OCI-LY3 (cell line): ENCODE measurements around the gene CHST1.

Source experiments
- H2AFZ ChIP-seq: fragments of 200-600, 300-600 bp; shearing (Covaris generic); 2 replicates; pipeline ENCODE4 v1.6.0; 2014; ENCODE audit warnings: antibody characterized with exemption, low read depth, low read length
- H3K27ac ChIP-seq: fragments of 200-600, 300-600 bp; sonication (generic); 2 replicates; pipeline ENCODE4 v1.5.1; 2014; ENCODE audit warnings: mild to moderate bottlenecking, low read length, moderate library complexity, mixed read lengths
- H3K27me3 ChIP-seq: fragments of 200-600, 300-600 bp; sonication (generic); 2 replicates; pipeline ENCODE4 v1.6.1; 2014; ENCODE audit warnings: low read depth, low read length, mixed read lengths
- H3K36me3 ChIP-seq: fragments of 200-600, 300-600 bp; sonication (generic); replicated peaks from 2 replicates; pipeline ENCODE3; 2014; ENCODE audit warnings: low read depth, low read length, mixed read lengths
- H3K4me1 ChIP-seq: fragments of 300-600, 200-600 bp; sonication (generic); 2 replicates; pipeline ENCODE4 v1.6.1; 2014; ENCODE audit warnings: low read length, mixed read lengths
- H3K4me2 ChIP-seq: fragments of 200-600, 300-600 bp; sonication (generic); 2 replicates; pipeline ENCODE4 v1.6.1; 2014; ENCODE audit warnings: low read length, mixed read lengths
- H3K4me3 ChIP-seq: fragments of 300-600, 200-600 bp; sonication (generic); 2 replicates; pipeline ENCODE4 v1.5.1; 2014; ENCODE audit warnings: antibody characterized with exemption, mild to moderate bottlenecking, low read length, moderate library complexity
- H3K79me2 ChIP-seq: fragments of 300-600, 200-600 bp; shearing (Covaris generic); 2 replicates; pipeline ENCODE4 v1.6.1; 2014; ENCODE audit warnings: mild to moderate bottlenecking, low read length, mixed read lengths
- H3K9ac ChIP-seq: fragments of 300-600, 200-600 bp; shearing (Covaris generic); 2 replicates; pipeline ENCODE4 v1.6.0; 2014; ENCODE audit warnings: mild to moderate bottlenecking, low read length, moderate library complexity
- H3K9me3 ChIP-seq: fragments of 200-600, 300-600 bp; shearing (Covaris generic); 2 replicates; pipeline ENCODE4 v1.6.1; 2014; ENCODE audit warnings: low read length, mixed read lengths; ENCODE audit not compliant: insufficient read depth
- H4K20me1 ChIP-seq: fragments of 200-600, 300-600 bp; sonication (generic); 2 replicates; pipeline ENCODE4 v1.6.1; 2016; ENCODE audit warnings: low read length, mixed read lengths; ENCODE audit not compliant: insufficient read depth
- CTCF ChIP-seq: fragments of 200-600, 300-600 bp; sonication (generic); IDR thresholded peaks from 2 replicates; pipeline ENCODE4 v1.5.1; 2014; ENCODE audit warnings: antibody characterized with exemption, low read length, low read depth
- EZH2phosphoT487 ChIP-seq: fragments of 200-600 bp; shearing (Covaris generic); IDR thresholded peaks from 2 replicates; pipeline ENCODE4 v1.6.1; 2018; ENCODE audit warnings: antibody characterized with exemption, mixed run types, low read depth

Gene CHST1

DNA sequence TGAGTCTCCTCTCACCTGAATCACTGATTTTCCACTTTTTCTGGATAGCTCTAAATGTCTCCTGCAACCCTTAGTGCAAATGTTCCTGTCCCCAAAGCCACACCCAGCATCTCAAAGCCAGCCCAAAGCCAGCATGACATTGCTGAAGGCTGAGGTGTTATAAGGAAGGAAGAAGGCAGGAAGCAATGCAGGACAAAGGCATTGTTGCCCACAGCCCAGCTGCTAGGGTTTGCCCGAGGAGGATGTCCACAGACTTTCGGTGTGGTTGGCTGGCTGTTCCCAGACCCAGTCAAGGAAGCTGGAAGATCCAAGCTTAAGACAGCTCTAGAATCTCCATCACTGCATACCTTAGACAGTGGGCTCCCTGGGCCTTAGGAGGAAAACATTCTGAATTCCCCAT lies 23.5 kb downstream of the CHST1 start:
- no peaks in the 10 kb centered on the region for H3K4me1 ChIP-seq
- no peak overlapping the region for H3K27ac ChIP-seq
- no peak overlapping the region for H3K4me3 ChIP-seq
- no peak overlapping the region for H3K9ac ChIP-seq
- H3K27me3 ChIP-seq: peaks cover 36% of the 10 kb centered on the region
- H4K20me1 ChIP-seq: no peaks in the 10 kb centered on the region
- no peak overlapping the region for H2AFZ ChIP-seq
- TF ChIP-seq CTCF (no peak), EZH2phosphoT487 (no peak)
- H3K79me2 ChIP-seq: no peaks in the 10 kb centered on the region
- no peak overlapping the region for H3K4me2 ChIP-seq
- H3K9me3 ChIP-seq: no peaks in the 10 kb centered on the region
- H3K36me3 ChIP-seq: no peaks in the 10 kb centered on the region

- Histone ChIP-seq H3K27me3 (peaks cover 35% of the 10 kb centered on the region), H3K4me1 (no peaks in the 10 kb centered on the region), H3K4me3 (no peak overlapping the region), H3K4me2 (no peak overlapping the region), H3K27ac (no peak overlapping the region), H3K9ac (no peak overlapping the region), H2AFZ (no peak overlapping the region), H4K20me1 (no peaks in the 10 kb centered on the region), H3K79me2 (no peaks in the 10 kb centered on the region), H3K9me3 (no peaks in the 10 kb centered on the region), H3K36me3 (no peaks in the 10 kb centered on the region)
- TF ChIP-seq EZH2phosphoT487 (no peak), CTCF (no peak)
These were observed 27.4 kb downstream of the CHST1 start for GRCh38 chr11:45638051-45638450.

DNA sequence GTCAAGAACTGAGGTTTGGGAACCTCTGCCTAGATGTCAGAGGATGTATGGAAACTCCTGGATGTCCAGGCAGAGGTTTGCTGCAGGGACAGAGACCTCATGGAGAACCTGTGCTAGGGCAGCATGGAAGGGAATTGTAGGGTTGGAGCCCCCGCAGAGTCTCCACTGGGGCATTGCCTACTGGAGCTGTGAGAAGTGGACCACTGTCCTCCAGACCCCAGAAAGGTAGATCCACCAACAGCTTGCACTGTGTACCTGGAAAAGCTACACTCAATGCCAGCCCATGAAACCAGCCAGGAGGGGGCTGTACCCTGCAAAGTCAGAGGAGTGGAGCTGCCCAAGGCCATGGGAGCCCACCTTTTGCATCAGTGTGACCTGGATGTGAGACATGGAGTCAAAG lies 29.5 kb downstream of the CHST1 start:
- Histone ChIP-seq H2AFZ (no peak overlapping the region), H3K4me1 (no peaks in the 10 kb centered on the region), H3K4me2 (no peak overlapping the region), H3K79me2 (no peaks in the 10 kb centered on the region), H3K9ac (no peak overlapping the region), H3K36me3 (no peaks in the 10 kb centered on the region), H3K4me3 (no peak overlapping the region), H3K27me3 (peaks cover 16% of the 10 kb centered on the region; the same call in 1 of the 2 replicates), H3K27ac (no peak overlapping the region), H3K9me3 (no peaks in the 10 kb centered on the region), H4K20me1 (no peaks in the 10 kb centered on the region)
- TF ChIP-seq EZH2phosphoT487 (no peak), CTCF (no peak)

DNA sequence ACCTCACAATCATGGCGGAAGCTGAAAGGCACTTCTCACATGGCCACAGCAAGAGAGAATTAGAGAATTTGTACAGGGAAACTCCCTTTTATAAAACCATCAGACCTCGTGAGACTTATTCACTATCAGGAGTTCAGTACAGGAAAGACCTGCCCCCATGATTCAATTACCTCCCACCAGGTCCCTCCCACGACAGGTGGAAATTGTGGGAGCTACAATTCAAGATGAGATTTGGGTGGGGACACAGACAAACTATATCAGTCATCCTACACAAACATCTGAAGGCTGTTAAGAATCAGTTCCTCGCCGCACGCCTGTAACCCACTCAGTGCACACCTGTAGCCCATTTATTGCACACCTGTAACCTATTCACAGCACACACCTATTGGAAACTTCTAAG lies 39.8 kb downstream of the CHST1 start:
- H3K27ac ChIP-seq: no peak overlapping the region
- no peak overlapping the region for H3K4me2 ChIP-seq
- no peak overlapping the region for H3K9ac ChIP-seq
- peaks cover 33% of the 10 kb centered on the region for H3K27me3 ChIP-seq
- H4K20me1 ChIP-seq: no peaks in the 10 kb centered on the region
- H3K36me3 ChIP-seq: no peaks in the 10 kb centered on the region
- no peaks in the 10 kb centered on the region for H3K4me1 ChIP-seq
- H3K4me3 ChIP-seq: no peak overlapping the region
- H3K79me2 ChIP-seq: no peaks in the 10 kb centered on the region
- TF ChIP-seq EZH2phosphoT487: no peak
- no peak for TF ChIP-seq CTCF
- no peak overlapping the region for H2AFZ ChIP-seq
- no peaks in the 10 kb centered on the region; the same call in 1 of the 2 replicates for H3K9me3 ChIP-seq
